Lung (tissue), 16 donors: Measurements from ENCODE around the gene NUDT10. TPM values are rescaled to one million over a fixed set of nuclear protein-coding genes. Genes with fewer than 3 reads are reported as not detected.

ENCODE experiments used
- ATAC-seq: fragments of 200-7000 bp; cut with Tn5 transposase; one replicate; pipeline ENCODE4 v1.9.1; 2020; ENCODE audit warnings: moderate number of reproducible peaks; ENCODE audit not compliant: insufficient read depth, low FRiP score
- DNase-seq, 3 donors: peaks; one replicate each; pipeline ENCODE4 v3.0.0-alpha.2; 2013 to 2017
- H3K27ac ChIP-seq, 2 donors: one replicate each; pipeline ENCODE4 v1.5.1; 2013; ENCODE audit warnings: mild to moderate bottlenecking in 2 of 2, moderate library complexity in 2 of 2, control low read depth in 1 of 2, inconsistent platforms in 1 of 2, low read depth in 1 of 2, low read length in 1 of 2
- H3K27me3 ChIP-seq, 3 donors: one replicate each; pipeline ENCODE4 v1.5.1; 2013; ENCODE audit warnings: low read length in 2 of 3; ENCODE audit not compliant: control insufficient read depth in 3 of 3, insufficient read depth in 3 of 3
- H3K36me3 ChIP-seq, 4 donors: one replicate each; pipeline ENCODE4 v1.5.1; 2013; ENCODE audit warnings: low read length in 4 of 4, mild to moderate bottlenecking in 1 of 4, moderate library complexity in 1 of 4; ENCODE audit not compliant: control insufficient read depth in 4 of 4, insufficient read depth in 4 of 4
- H3K4me1 ChIP-seq, 5 donors: one replicate each; pipeline ENCODE4 v1.5.1; 2013; ENCODE audit warnings: low read length in 5 of 5, mild to moderate bottlenecking in 2 of 5, moderate library complexity in 1 of 5; ENCODE audit not compliant: control insufficient read depth in 5 of 5, insufficient read depth in 5 of 5
- H3K4me3 ChIP-seq: one replicate; pipeline ENCODE4 v1.5.1; 2013; ENCODE audit warnings: mild to moderate bottlenecking, control low read depth, moderate library complexity
- H3K9ac ChIP-seq, 2 donors: one replicate each; pipeline ENCODE4 v1.5.1; 2013; ENCODE audit warnings: low read length in 2 of 2, control low read depth in 1 of 2; ENCODE audit not compliant: insufficient read depth in 1 of 2
- H3K9me3 ChIP-seq, 4 donors: one replicate each; pipeline ENCODE4 v1.5.1; 2013; ENCODE audit warnings: low read length in 3 of 4, mild to moderate bottlenecking in 1 of 4, moderate library complexity in 1 of 4; ENCODE audit not compliant: control insufficient read depth in 4 of 4, insufficient read depth in 3 of 4
- CTCF ChIP-seq: IDR thresholded peaks from 2 replicates; pipeline ENCODE4 v1.5.1; 2012; ENCODE audit warnings: mild to moderate bottlenecking; ENCODE audit errors: control extremely low read depth, extremely low read depth
- WGBS, 2 donors: extraction: QIAGEN DNeasy Blood & Tissue Kit; methylation state at CpG; one replicate each; pipeline ENCODE4 v1.1.7; 2013; 5-methylcytosine and 5-hydroxymethylcytosine counted together
- long read RNA-seq, 5 donors: transcript quantifications; one replicate each; lab custom pipeline, GENCODE V29; 2026
- polyA plus RNA-seq, 2 donors: library from polyadenylated mRNA; stranded (reverse); fragments of 200-250 nt; gene quantifications; one replicate each; pipeline ENCODE4 v1.2.1, GENCODE V29; 2013
- total RNA-seq, 2 donors: library from RNA; depleted of rRNA in 1 of 2; stranded (reverse); fragments of >200 nt in 1 of 2; gene quantifications; one replicate each; pipeline ENCODE4 v1.2.1, GENCODE V29; 2014 to 2021
- donor health status: control.
- donor health status: control.
- donor health status: Bipolar disorder and iron deficiency.
- donor health status: healthy.
- donor health status: DM: yes; HTN: yes; CAD: no.

The NUDT10 gene
- total RNA-seq (1 to 10 TPM in 1 of 2 donors, not detected in 1; 5.9 TPM), polyA plus RNA-seq (under 1 TPM; 0.30 to 0.32 TPM)
- long read RNA-seq, donor 1, partial matches to known transcripts: 5 of 7 reads
- long read RNA-seq, donor 1, other reads (novel, unspliced or antisense): 0 of 7 reads
- long read RNA-seq, donor 2, partial matches to known transcripts: 0 of 1 reads
- long read RNA-seq, donor 2, other reads (novel, unspliced or antisense): 0 of 1 reads
- long read RNA-seq, donor 3, partial matches to known transcripts: 0 of 3 reads
- long read RNA-seq, donor 3, other reads (novel, unspliced or antisense): 0 of 3 reads
- long read RNA-seq, donor 4, partial matches to known transcripts: 0 of 2 reads
- long read RNA-seq, donor 4, other reads (novel, unspliced or antisense): 0 of 2 reads
- long read RNA-seq, donor 5, partial matches to known transcripts: 0 of 3 reads
- long read RNA-seq, donor 5, other reads (novel, unspliced or antisense): 0 of 3 reads

- peak; percentile 81 to 84 (median 84) for DNase-seq
- Histone ChIP-seq H3K36me3 (no peaks in the 10 kb centered on the region), H3K9me3 (peaks cover 0 to 6% (median 0%) of the 10 kb centered on the region in 4 donors), H3K27me3 (peaks cover 0 to 14% (median 7%) of the 10 kb centered on the region in 3 donors), H3K4me3 (peak within 1 kb of the TSS; percentile 24), H3K4me1 (peaks cover 0 to 2% (median 0%) of the 10 kb centered on the region in 5 donors), H3K27ac (no peak within 1 kb of the TSS), H3K9ac (no peak within 1 kb of the TSS)
- ATAC-seq: peak; percentile 14
- TF ChIP-seq CTCF: no peak
- 1 to 29% methylated on average over 24 to 68 of the region's 68 CpGs for WGBS, 2 donors
Observed at GRCh38 chrX:51332188-51332942, at the start of gene NUDT10. TSS of gene NUDT10 (plus strand) at chrX:51332822. CDS start at chrX:51332966, 144 bp downstream.

GRCh38 chrX:51292421-51292820 is 40.2 kb upstream of the NUDT10 start:
- TF ChIP-seq CTCF: no peak
- 52 to 64% methylated on average over 3 of the region's 3 CpGs for WGBS, 2 donors
- no peak overlapping the region for H3K27ac ChIP-seq
- H3K36me3 ChIP-seq: no peaks in the 10 kb centered on the region
- no peaks in the 10 kb centered on the region for H3K27me3 ChIP-seq
- no peak overlapping the region for H3K4me3 ChIP-seq
- peak in 1 of 3 donors; percentile 10 for DNase-seq
- no peaks in the 10 kb centered on the region for H3K9me3 ChIP-seq
- H3K4me1 ChIP-seq: no peaks in the 10 kb centered on the region
- H3K9ac ChIP-seq: no peak overlapping the region
- ATAC-seq: no peak

- H3K9ac ChIP-seq: no peak overlapping the region
- DNase-seq: no peak
- H3K9me3 ChIP-seq: peaks cover 0 to 6% (median 0%) of the 10 kb centered on the region in 4 donors
- H3K27me3 ChIP-seq: no peaks in the 10 kb centered on the region
- no peaks in the 10 kb centered on the region for H3K4me1 ChIP-seq
- no peak for ATAC-seq
- no peak overlapping the region for H3K4me3 ChIP-seq
- no peak for TF ChIP-seq CTCF
- H3K27ac ChIP-seq: no peak overlapping the region
- H3K36me3 ChIP-seq: no peaks in the 10 kb centered on the region
- WGBS, 2 donors: 68 to 87% methylated on average over 1 to 2 of the region's 2 CpGs
Observed at GRCh38 chrX:51296138-51296537, 36.5 kb upstream of the NUDT10 start.
